ENCODE results near the gene ZDHHC8. TPM values are rescaled to one million over a fixed set of nuclear protein-coding genes. Genes with fewer than 3 reads are reported as not detected.

The ZDHHC8 gene
- total and polyA plus RNA-seq, 11 donors, result 15.7 to 45.2 (median 38.2) TPM

DNA sequence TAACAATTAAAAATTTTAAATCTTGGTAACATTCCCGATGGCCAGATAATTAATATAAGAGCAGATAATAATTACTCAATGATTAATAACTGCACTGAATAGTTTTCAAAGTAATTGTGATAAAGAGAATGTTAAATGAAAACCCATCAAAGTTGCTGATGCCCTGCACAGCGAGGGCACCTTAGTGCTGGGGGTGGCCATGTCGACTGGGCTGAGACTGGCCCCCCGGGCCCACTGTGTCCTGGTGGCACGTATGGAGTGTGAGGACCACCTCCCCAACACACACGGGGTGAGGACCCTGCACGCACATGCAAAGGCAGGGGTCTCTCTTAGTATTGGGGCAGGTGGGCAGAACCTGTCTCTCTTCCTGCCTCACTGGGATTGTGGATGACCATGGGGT is 34.3 kb downstream of the ZDHHC8 start:
- Histone ChIP-seq H3K36me3 (no peaks in the 10 kb centered on the region), H3K27me3 (no peaks in the 10 kb centered on the region), H3K27ac (no peak overlapping the region), H3K9me3 (no peaks in the 10 kb centered on the region), H3K4me1 (no peaks in the 10 kb centered on the region), H3K4me3 (no peak overlapping the region)
- intact Hi-C loops (cut with DNase I), result no loop called here
- TF ChIP-seq, protein P1, sequence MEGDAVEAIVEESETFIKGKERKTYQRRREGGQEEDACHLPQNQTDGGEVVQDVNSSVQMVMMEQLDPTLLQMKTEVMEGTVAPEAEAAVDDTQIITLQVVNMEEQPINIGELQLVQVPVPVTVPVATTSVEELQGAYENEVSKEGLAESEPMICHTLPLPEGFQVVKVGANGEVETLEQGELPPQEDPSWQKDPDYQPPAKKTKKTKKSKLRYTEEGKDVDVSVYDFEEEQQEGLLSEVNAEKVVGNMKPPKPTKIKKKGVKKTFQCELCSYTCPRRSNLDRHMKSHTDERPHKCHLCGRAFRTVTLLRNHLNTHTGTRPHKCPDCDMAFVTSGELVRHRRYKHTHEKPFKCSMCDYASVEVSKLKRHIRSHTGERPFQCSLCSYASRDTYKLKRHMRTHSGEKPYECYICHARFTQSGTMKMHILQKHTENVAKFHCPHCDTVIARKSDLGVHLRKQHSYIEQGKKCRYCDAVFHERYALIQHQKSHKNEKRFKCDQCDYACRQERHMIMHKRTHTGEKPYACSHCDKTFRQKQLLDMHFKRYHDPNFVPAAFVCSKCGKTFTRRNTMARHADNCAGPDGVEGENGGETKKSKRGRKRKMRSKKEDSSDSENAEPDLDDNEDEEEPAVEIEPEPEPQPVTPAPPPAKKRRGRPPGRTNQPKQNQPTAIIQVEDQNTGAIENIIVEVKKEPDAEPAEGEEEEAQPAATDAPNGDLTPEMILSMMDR (IDR thresholded peaks at IDR 0.05), result no peak
- TF ChIP-seq POLR2A (IDR thresholded peaks at IDR 0.05), result no peak
- ATAC-seq (no peak), DNase-seq (no peak)
- 83 to 93% (median 85%) methylated on average over 7 of the region's 7 CpGs for WGBS, 4 donors

DNA sequence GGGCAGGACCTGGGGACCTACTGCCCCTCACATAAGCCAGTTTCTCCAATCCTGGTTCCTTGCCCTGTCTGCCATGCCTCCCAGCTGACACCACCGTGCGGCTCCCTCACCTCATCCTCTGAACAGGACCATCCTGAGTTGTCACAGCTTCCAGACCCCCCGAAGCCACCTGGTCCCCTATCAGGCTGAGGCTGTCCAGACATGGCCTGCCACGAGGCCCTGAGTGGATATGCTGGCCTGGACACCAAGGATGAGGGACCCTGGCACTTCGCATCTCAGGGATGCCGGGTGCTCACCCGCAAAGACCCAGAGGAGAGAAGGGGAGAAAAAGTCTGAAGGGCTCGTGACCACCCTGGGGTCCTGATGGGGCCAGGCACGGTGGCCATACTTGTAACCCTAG is 35.1 kb downstream of the ZDHHC8 start:
- Histone ChIP-seq H3K27me3 (no peaks in the 10 kb centered on the region), H3K9me3 (no peaks in the 10 kb centered on the region), H3K36me3 (no peaks in the 10 kb centered on the region), H3K27ac (no peak overlapping the region), H3K4me3 (no peak overlapping the region), H3K4me1 (no peaks in the 10 kb centered on the region)
- no peak for DNase-seq
- WGBS, 4 donors, result 87 to 92% (median 89%) methylated on average over 7 to 9 of the region's 9 CpGs
- intact Hi-C loops (cut with DNase I), result no loop called here
- no peak for TF ChIP-seq POLR2A (IDR thresholded peaks at IDR 0.05)
- TF ChIP-seq, protein P1 (IDR thresholded peaks at IDR 0.05), result no peak
- no peak for ATAC-seq

- intact Hi-C loops (cut with DNase I), result no loop called here
- no peak overlapping the region for H3K27ac ChIP-seq
- no peak overlapping the region for H3K4me3 ChIP-seq
- no peak for ATAC-seq
- H3K9me3 ChIP-seq, result no peaks in the 10 kb centered on the region
- TF ChIP-seq, protein P1 (IDR thresholded peaks at IDR 0.05), result no peak
- no peak for TF ChIP-seq POLR2A (IDR thresholded peaks at IDR 0.05)
- no peaks in the 10 kb centered on the region for H3K36me3 ChIP-seq
- 70 to 81% (median 78%) methylated on average over 7 to 19 of the region's 19 CpGs for WGBS, 4 donors
- H3K27me3 ChIP-seq, result no peaks in the 10 kb centered on the region
- no peaks in the 10 kb centered on the region for H3K4me1 ChIP-seq
- no peak for DNase-seq
Observed at GRCh38 chr22:20167643-20168322, 36.2 kb downstream of the ZDHHC8 start.

DNA sequence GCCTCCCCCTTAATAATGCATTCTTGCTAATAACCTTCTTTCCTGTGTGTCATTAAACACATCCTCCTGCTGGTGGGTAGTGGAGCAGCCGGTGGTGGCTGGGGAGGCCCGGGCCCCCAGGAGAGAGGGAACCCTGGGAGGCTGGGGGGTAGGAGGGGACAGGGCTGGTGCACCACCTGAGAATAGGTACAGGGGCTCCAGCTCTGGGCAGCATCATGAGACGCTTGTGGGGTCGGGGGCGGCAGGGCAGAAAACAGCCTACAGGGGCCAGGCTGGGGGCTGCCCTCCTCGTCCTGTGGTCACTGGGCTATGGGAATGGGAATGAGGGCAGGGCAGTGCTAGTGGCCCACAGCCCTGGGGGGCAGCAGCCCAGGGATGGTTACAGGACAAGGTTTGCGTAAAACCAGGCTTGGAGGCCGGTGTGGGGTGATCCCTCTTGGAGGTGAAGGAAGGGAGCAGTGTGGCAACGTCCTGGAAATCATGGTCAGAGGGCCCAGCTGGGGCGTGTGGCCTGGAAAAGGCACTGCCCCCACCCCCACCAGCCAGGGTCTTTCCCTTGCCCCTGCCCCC is 37.7 kb downstream of the ZDHHC8 start:
- intact Hi-C loops (cut with DNase I), result no loop called here
- DNase-seq (no peak), ATAC-seq (no peak)
- WGBS, 4 donors, result 75 to 84% (median 79%) methylated on average over 9 to 10 of the region's 10 CpGs
- Histone ChIP-seq H3K27me3 (no peaks in the 10 kb centered on the region), H3K4me3 (no peak overlapping the region), H3K36me3 (no peaks in the 10 kb centered on the region), H3K4me1 (no peaks in the 10 kb centered on the region), H3K27ac (no peak overlapping the region), H3K9me3 (no peaks in the 10 kb centered on the region)
- TF ChIP-seq POLR2A (IDR thresholded peaks at IDR 0.05), result no peak
- TF ChIP-seq, protein P1 (IDR thresholded peaks at IDR 0.05), result no peak
